Breast epithelium (tissue), 4 donors: ENCODE measurements around the gene B3GALT6. TPM values are rescaled to one million over a fixed set of nuclear protein-coding genes. Genes with fewer than 3 reads are reported as not detected.

Source experiments
- DNase-seq, 2 donors: peaks; one replicate each; pipeline ENCODE4 v3.0.0-alpha.2; 2019; ENCODE audit warnings: low spot score in 2 of 2
- H3K27ac ChIP-seq, 2 donors: fragments of 200-600 bp; sonication (generic) in 1 of 2; one replicate each; pipeline ENCODE4 v1.5.1; 2016 to 2019; ENCODE audit warnings: mild to moderate bottlenecking in 1 of 2
- H3K27me3 ChIP-seq, 2 donors: fragments of 200-600 bp; sonication (generic) in 1 of 2; one replicate each; pipeline versions ENCODE4 v1.5.1 to v1.6.0; 2017 to 2019; ENCODE audit warnings: control low read depth in 1 of 2, mild to moderate bottlenecking in 1 of 2
- H3K36me3 ChIP-seq: fragments of 200-600 bp; one replicate; pipeline ENCODE4 v1.5.1; 2019
- H3K4me1 ChIP-seq, 2 donors: fragments of 200-600 bp; sonication (generic); one replicate each; pipeline ENCODE4 v1.5.1; 2016 to 2019; ENCODE audit warnings: control low read depth in 1 of 2
- H3K4me3 ChIP-seq, 3 donors: fragments of 200-600 bp; sonication (generic); 1 replicate in 2 of 3; 2 replicates in 1 of 3; pipeline ENCODE4 v1.5.1; 2016 to 2019; ENCODE audit warnings: mild to moderate bottlenecking in 3 of 3, moderate library complexity in 2 of 3
- H3K9me3 ChIP-seq, 2 donors: fragments of 200-600 bp; sonication (generic) in 1 of 2; one replicate each; pipeline ENCODE4 v1.5.1; 2016 to 2019; ENCODE audit warnings: control low read depth in 1 of 2
- POLR2A ChIP-seq: fragments of 450-650 bp; IDR thresholded peaks from one replicate; pipeline ENCODE4 v1.6.1; 2016; ENCODE audit warnings: antibody characterized with exemption, mild to moderate bottlenecking, moderate library complexity
- POLR2AphosphoS5 ChIP-seq, 3 donors: sonication (generic); formaldehyde crosslinking; IDR thresholded peaks; one replicate each; pipeline ENCODE4 v1.6.1; 2017; ENCODE audit warnings: antibody characterized with exemption in 3 of 3
- intact Hi-C: fragments of 100-400 bp; cut with DNase I; formaldehyde crosslinking; loops from one replicate; pipeline ENCODE4 v1.15.1; 2023; ENCODE audit warnings: low total_unique reads
- total RNA-seq, 3 donors: library from RNA; depleted of rRNA; stranded (reverse); fragments of >200 nt; gene quantifications; one replicate each; pipeline ENCODE4 v1.1.0, GENCODE V29; 2016
- TF ChIP-seq, protein P1 (sequence below), 3 donors: fragments of 450-650 bp; IDR thresholded peaks; one replicate each; pipeline ENCODE4 v1.5.1; 2016 to 2017; ENCODE audit warnings: antibody characterized with exemption in 3 of 3, mild to moderate bottlenecking in 3 of 3, moderate library complexity in 3 of 3

The B3GALT6 gene
- total RNA-seq, 3 donors from 2014 or later, result 14.4 to 16.0 (median 14.4) TPM

DNA sequence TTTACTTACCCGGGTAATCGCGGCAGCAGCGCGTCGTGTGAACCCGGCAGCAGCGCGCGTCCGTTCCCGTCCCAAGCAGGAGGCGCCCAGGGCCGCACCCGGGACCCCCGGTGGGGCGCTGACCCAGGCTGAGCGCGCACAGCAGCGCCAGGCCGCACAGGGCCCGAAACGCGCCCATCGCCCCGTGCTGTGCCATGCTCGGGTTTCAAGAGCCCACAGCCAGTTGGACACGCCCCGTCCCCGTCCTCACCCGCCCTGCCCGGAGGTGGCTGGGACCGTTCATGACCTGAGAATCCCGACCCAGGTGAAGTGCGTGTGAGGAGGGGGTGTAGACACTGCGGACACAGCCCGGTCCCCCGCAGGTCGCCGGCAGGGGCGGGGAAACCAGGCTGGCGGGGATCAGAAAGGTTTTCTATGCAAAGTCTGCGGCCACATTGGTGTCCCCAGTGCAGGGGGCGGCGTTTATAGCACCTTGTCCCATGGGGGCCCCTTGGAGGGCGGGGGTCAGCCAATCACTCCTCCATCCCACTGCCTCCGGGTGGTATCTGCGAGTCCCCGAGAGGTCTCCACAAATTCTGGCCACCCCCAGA, 25.6 kb upstream of the B3GALT6 start, which contains the start of gene TNFRSF18:
TSS of gene TNFRSF18 (minus strand) at position 217 of the 590 bp plus-strand sequence. CDS start at position 196, 21 bp downstream.
- no peak for DNase-seq
- Histone ChIP-seq H3K27me3 (no peaks in the 10 kb centered on the region), H3K4me3 (peak within 1 kb of the TSS; percentile 10 to 57 (median 34)), H3K27ac (no peak within 1 kb of the TSS), H3K4me1 (peaks cover 0 to 11% of the 10 kb centered on the region in 2 donors), H3K9me3 (no peaks in the 10 kb centered on the region), H3K36me3 (no peaks in the 10 kb centered on the region)
- TF ChIP-seq, protein P1, sequence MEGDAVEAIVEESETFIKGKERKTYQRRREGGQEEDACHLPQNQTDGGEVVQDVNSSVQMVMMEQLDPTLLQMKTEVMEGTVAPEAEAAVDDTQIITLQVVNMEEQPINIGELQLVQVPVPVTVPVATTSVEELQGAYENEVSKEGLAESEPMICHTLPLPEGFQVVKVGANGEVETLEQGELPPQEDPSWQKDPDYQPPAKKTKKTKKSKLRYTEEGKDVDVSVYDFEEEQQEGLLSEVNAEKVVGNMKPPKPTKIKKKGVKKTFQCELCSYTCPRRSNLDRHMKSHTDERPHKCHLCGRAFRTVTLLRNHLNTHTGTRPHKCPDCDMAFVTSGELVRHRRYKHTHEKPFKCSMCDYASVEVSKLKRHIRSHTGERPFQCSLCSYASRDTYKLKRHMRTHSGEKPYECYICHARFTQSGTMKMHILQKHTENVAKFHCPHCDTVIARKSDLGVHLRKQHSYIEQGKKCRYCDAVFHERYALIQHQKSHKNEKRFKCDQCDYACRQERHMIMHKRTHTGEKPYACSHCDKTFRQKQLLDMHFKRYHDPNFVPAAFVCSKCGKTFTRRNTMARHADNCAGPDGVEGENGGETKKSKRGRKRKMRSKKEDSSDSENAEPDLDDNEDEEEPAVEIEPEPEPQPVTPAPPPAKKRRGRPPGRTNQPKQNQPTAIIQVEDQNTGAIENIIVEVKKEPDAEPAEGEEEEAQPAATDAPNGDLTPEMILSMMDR (IDR thresholded peaks at IDR 0.05), result no peak
- TF ChIP-seq POLR2A (no peak), POLR2AphosphoS5 (IDR thresholded peaks at IDR 0.05) (no peak)
- intact Hi-C loops, result no loop called here

DNA sequence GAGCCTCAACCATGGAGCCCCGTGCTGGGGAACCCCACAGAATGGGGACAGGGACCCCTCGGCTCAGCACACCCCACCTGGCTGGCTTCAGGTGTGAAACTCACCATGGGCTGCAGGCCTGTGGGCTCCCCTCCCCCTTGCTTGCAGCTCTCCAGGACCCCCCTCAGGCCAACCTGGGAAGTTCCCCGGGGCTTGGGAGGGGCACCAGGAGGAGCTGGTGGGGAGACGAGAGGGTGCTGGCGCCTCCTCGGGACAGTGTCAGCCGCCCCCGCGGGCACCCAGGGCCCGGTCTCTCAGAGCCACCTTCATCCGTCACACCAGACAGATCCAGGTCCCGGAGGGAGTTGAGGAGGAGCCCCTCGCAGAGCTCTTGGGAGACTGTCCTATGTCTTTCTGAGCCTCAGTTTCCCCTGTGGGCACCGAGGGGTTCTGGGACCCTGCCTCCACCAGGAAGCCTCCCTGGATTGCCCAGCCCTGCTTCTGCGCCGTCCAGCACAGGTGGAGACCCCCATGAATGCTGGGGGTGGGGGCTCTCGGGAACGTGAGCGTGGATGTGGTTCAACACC, 25.0 kb upstream of the B3GALT6 start:
- no peak for DNase-seq
- H3K4me1 ChIP-seq, result peaks cover 0 to 11% of the 10 kb centered on the region in 2 donors
- no peak for TF ChIP-seq POLR2A
- no peak for TF ChIP-seq POLR2AphosphoS5 (IDR thresholded peaks at IDR 0.05)
- TF ChIP-seq, protein P1 (IDR thresholded peaks at IDR 0.05), result no peak
- no peaks in the 10 kb centered on the region for H3K9me3 ChIP-seq
- H3K27ac ChIP-seq, result no peak overlapping the region
- no peaks in the 10 kb centered on the region for H3K27me3 ChIP-seq
- peak overlapping the region in 1 of 3 donors; percentile 57 for H3K4me3 ChIP-seq
- no peaks in the 10 kb centered on the region for H3K36me3 ChIP-seq
- intact Hi-C loops, result no loop called here

DNA sequence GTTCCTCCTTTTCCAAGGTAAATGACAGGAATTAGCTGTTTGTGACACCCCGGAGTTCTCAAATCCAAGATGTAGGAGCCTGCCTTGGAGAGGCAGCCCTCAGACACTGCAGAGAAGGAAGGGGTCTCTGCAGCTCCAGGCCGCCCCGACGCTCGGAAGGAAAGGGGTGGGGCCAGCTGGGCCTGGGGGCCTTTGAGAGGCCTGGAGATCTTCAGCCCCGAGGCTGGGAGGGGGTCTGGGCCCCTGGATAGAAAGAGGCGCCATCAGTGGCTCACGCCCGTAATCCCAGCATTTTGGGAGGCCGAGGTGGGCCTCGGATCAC, 24.5 kb upstream of the B3GALT6 start:
- no peaks in the 10 kb centered on the region for H3K36me3 ChIP-seq
- no peaks in the 10 kb centered on the region for H3K9me3 ChIP-seq
- TF ChIP-seq, protein P1 (IDR thresholded peaks at IDR 0.05), result no peak
- TF ChIP-seq POLR2AphosphoS5 (IDR thresholded peaks at IDR 0.05), result no peak
- TF ChIP-seq POLR2A, result no peak
- DNase-seq, result no peak
- intact Hi-C loops, result no loop called here
- H3K27ac ChIP-seq, result peak overlapping the region in 1 of 2 donors; percentile 81
- H3K4me1 ChIP-seq, result peaks cover 0 to 11% of the 10 kb centered on the region in 2 donors
- H3K4me3 ChIP-seq, result peak overlapping the region in 1 of 3 donors; percentile 67
- no peaks in the 10 kb centered on the region for H3K27me3 ChIP-seq

DNA sequence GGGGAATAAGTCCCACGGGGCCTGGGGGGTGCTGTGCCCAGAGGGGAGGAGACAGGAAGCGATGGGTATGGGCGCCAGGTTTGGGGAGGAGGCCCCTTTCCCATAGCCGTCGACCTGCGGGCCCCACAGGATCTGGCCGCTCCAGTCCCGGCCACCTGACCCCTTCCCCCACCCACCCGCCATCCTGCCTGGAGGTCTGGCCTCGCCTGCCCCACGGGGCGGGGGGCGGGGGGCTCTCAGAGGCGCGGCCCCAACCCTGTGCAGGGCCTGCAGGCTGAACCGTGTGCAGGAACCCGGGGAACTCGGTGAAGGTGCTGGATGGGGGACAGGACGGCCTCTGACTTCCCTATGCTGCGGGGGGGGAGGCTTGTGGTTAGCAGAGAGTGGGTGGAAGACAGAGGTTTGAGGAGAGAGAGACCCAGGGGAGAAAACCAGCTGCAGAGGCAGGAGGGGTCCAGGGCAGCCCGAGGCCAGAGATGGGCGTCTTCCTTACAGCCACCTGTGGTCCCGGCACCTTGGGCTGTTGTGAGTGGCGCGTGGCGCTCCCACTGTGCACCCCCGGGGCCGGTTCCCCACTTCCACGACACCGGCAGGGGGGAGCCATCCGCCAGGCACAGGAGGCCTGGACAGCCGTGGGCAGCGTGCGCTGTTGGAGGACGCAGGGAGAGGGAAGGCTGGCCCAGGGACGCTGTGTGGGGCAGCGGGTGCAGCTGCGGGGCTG, 23.2 kb upstream of the B3GALT6 start:
- peak overlapping the region; percentile 16 to 67 (median 45) for H3K4me3 ChIP-seq

More for the DNA sequence above, 23.2 kb upstream of the B3GALT6 start:
- H3K27me3 ChIP-seq, result no peaks in the 10 kb centered on the region
- no peaks in the 10 kb centered on the region for H3K9me3 ChIP-seq
- H3K27ac ChIP-seq, result peak overlapping the region; percentile 61 to 81
- no peaks in the 10 kb centered on the region for H3K36me3 ChIP-seq
- TF ChIP-seq, protein P1 (IDR thresholded peaks at IDR 0.05), result no peak
- TF ChIP-seq POLR2AphosphoS5 (IDR thresholded peaks at IDR 0.05), result no peak
- no peak for TF ChIP-seq POLR2A
- no peak for DNase-seq
- intact Hi-C loops, result no loop called here
- H3K4me1 ChIP-seq, result peaks cover 0 to 11% of the 10 kb centered on the region in 2 donors
